ENCODE results near the gene LY9.
A peak's percentile ranks its signal among the peaks of the same experiment; 100 is the strongest.

The LY9 gene

GRCh38 chr1:160774886-160775719 is 20.9 kb upstream of the LY9 start:
- TF ChIP-seq CTCF (IDR thresholded peaks at IDR 0.05) = no peak
- H3K27ac ChIP-seq = no peak overlapping the region

GRCh38 chr1:160776178-160776577 is 19.8 kb upstream of the LY9 start:
- TF ChIP-seq ZFX (IDR thresholded peaks at IDR 0.05; ENCODE audit: borderline replicate concordance) (no peak), CTCF (IDR thresholded peaks at IDR 0.05) (no peak)
- H3K27ac ChIP-seq = no peak overlapping the region

GRCh38 chr1:160777486-160778089 is 18.4 kb upstream of the LY9 start:
- TF ChIP-seq CTCF (IDR thresholded peaks at IDR 0.05) (peak; percentile 88), ZFX (IDR thresholded peaks at IDR 0.05; ENCODE audit: borderline replicate concordance) (no peak)
- no peak overlapping the region for H3K27ac ChIP-seq

- H3K27ac ChIP-seq = no peak overlapping the region
- TF ChIP-seq CTCF (IDR thresholded peaks at IDR 0.05) (no peak), ZFX (IDR thresholded peaks at IDR 0.05; ENCODE audit: borderline replicate concordance) (no peak)
Observed at GRCh38 chr1:160778976-160779375, 17.0 kb upstream of the LY9 start.

- TF ChIP-seq ZFX (IDR thresholded peaks at IDR 0.05; ENCODE audit: borderline replicate concordance) (no peak), CTCF (IDR thresholded peaks at IDR 0.05) (peak; percentile 77)
- no peak overlapping the region for H3K27ac ChIP-seq
Observed at GRCh38 chr1:160779626-160780397, 16.2 kb upstream of the LY9 start.

DNA sequence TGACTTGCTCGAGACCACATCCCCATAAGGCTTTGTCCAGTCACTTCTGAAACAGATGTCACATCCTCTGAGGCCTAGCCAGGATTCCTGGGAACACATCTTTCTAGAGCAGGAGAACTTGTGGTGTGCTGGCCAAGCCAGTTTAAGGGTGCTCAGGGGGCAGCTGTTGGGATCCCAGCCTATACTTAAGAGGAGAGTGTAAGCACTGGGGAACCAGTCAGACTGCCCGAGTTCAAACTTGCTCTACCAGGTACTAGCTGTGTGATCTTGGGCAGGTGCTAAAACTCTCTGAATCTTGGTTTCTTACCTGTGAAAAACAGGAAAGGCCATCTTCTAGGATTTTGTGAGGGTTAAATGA is 15.6 kb upstream of the LY9 start:
- TF ChIP-seq ZFX (IDR thresholded peaks at IDR 0.05; ENCODE audit: borderline replicate concordance) (no peak), CTCF (IDR thresholded peaks at IDR 0.05) (peak; percentile 42)
- no peak overlapping the region for H3K27ac ChIP-seq
